ENCODE results near the gene EIF4G3. TPM values are rescaled to one million over a fixed set of nuclear protein-coding genes. Genes with fewer than 3 reads are reported as not detected.
"Not testable (repeated sequence)": the region's sequence is repeated elsewhere in the genome, so short reads cannot be mapped to it uniquely, and the experiment has no call there.

Gene EIF4G3
- polyA plus RNA-seq, 1 donor (not counting 4 experiments of a cell fraction or from before 2014, with no cell fraction given), result 44.6 TPM

GRCh38 chr1:20865001-20865400 lies 311.7 kb downstream of the EIF4G3 start:
- no peaks in the 10 kb centered on the region for H3K27me3 ChIP-seq (ENCODE audit: control insufficient read depth, extremely low read depth, insufficient read depth, low read length)
- no peak overlapping the region for H3K27ac ChIP-seq (ENCODE audit: control insufficient read depth, insufficient read depth, low read length)
- no peak overlapping the region for H2AFZ ChIP-seq (ENCODE audit: control insufficient read depth, low read length)
- peaks cover 7 to 22% of the 10 kb centered on the region in 2 experiments for H3K36me3 ChIP-seq (ENCODE audit: control insufficient read depth in 2 of 2, extremely low read depth in 1 of 2, insufficient read depth in 2 of 2, low read length in 2 of 2)
- no peak overlapping the region for H3K4me3 ChIP-seq (ENCODE audit: control insufficient read depth in 2 of 3, extremely low read depth in 1 of 3, insufficient read depth in 2 of 3, low read depth in 1 of 3, low read length in 3 of 3)
- dilution Hi-C loops (cut with MboI; ENCODE audit: extremely low pct_ligation_motif_present, low sequenced_read_pairs), result no loop called here
- no peaks in the 10 kb centered on the region for H3K9me1 ChIP-seq (ENCODE audit: control insufficient read depth, extremely low read depth, insufficient read depth, low read length)
- TF ChIP-seq CTCF (optimal IDR thresholded peaks at IDR 0.05 in 1 of 3, IDR thresholded peaks at IDR 0.05 in 1 of 3, conservative IDR thresholded peaks at IDR 0.05 in 1 of 3; ENCODE audit: extremely low read depth in 1 of 3, insufficient read depth in 2 of 3, low read length in 3 of 3), result no peak
- DNase-seq (ENCODE audit: low read depth, low spot score), result no peak
- no peak for FAIRE-seq
- no peaks in the 10 kb centered on the region for H3K79me2 ChIP-seq (ENCODE audit: control insufficient read depth, insufficient read depth, low read length)
- no peaks in the 10 kb centered on the region for H4K20me1 ChIP-seq (ENCODE audit: control insufficient read depth, extremely low read depth, insufficient read depth, low read length)
- no peak overlapping the region for H3K4me2 ChIP-seq (ENCODE audit: control insufficient read depth, extremely low read depth, insufficient read depth, low read depth, low read length)
- H3K9ac ChIP-seq (ENCODE audit: control insufficient read depth, extremely low read depth, insufficient read depth, low read length), result no peak overlapping the region
- no peaks in the 10 kb centered on the region for H3K9me3 ChIP-seq (ENCODE audit: control insufficient read depth, low read depth, low read length)
- H3K4me1 ChIP-seq (ENCODE audit: control insufficient read depth, extremely low read depth, insufficient read depth, low read length), result peaks cover 10% of the 10 kb centered on the region

GRCh38 chr1:20854529-20854928 lies 322.2 kb downstream of the EIF4G3 start:
- FAIRE-seq, result no peak
- H3K36me3 ChIP-seq (ENCODE audit: control insufficient read depth in 2 of 2, extremely low read depth in 1 of 2, insufficient read depth in 2 of 2, low read length in 2 of 2), result peaks cover 13 to 15% of the 10 kb centered on the region in 2 experiments
- no peak for TF ChIP-seq EZH2 (IDR thresholded peaks at IDR 0.05; ENCODE audit: low read length)
- no peak for TF ChIP-seq CTCF (optimal IDR thresholded peaks at IDR 0.05 in 1 of 3, IDR thresholded peaks at IDR 0.05 in 1 of 3, conservative IDR thresholded peaks at IDR 0.05 in 1 of 3; ENCODE audit: extremely low read depth in 1 of 3, insufficient read depth in 2 of 3, low read length in 3 of 3)

GRCh38 chr1:20851791-20852190 lies 324.9 kb downstream of the EIF4G3 start:
- dilution Hi-C loops (cut with MboI; ENCODE audit: extremely low pct_ligation_motif_present, low sequenced_read_pairs); FAIRE-seq: not testable (repeated sequence)

More at GRCh38 chr1:20854529-20854928, 322.2 kb downstream of the EIF4G3 start:
- no peaks in the 10 kb centered on the region for H4K20me1 ChIP-seq (ENCODE audit: control insufficient read depth, extremely low read depth, insufficient read depth, low read length)
- H3K4me1 ChIP-seq (ENCODE audit: control insufficient read depth, extremely low read depth, insufficient read depth, low read length), result no peaks in the 10 kb centered on the region
- no peak overlapping the region for H3K27ac ChIP-seq (ENCODE audit: control insufficient read depth, insufficient read depth, low read length)
- H3K4me2 ChIP-seq (ENCODE audit: control insufficient read depth, extremely low read depth, insufficient read depth, low read depth, low read length), result no peak overlapping the region
- H3K9me1 ChIP-seq (ENCODE audit: control insufficient read depth, extremely low read depth, insufficient read depth, low read length), result no peaks in the 10 kb centered on the region
- no peak overlapping the region for H3K9ac ChIP-seq (ENCODE audit: control insufficient read depth, extremely low read depth, insufficient read depth, low read length)
- DNase-seq (ENCODE audit: low read depth, low spot score), result no peak
- H3K9me3 ChIP-seq (ENCODE audit: control insufficient read depth, low read depth, low read length), result no peaks in the 10 kb centered on the region
- dilution Hi-C loops (cut with MboI; ENCODE audit: extremely low pct_ligation_motif_present, low sequenced_read_pairs), result no loop called here
- no peaks in the 10 kb centered on the region for H3K27me3 ChIP-seq (ENCODE audit: control insufficient read depth, extremely low read depth, insufficient read depth, low read length)
- no peaks in the 10 kb centered on the region for H3K79me2 ChIP-seq (ENCODE audit: control insufficient read depth, insufficient read depth, low read length)
- H2AFZ ChIP-seq (ENCODE audit: control insufficient read depth, low read length), result no peak overlapping the region
- H3K4me3 ChIP-seq (ENCODE audit: control insufficient read depth in 2 of 3, extremely low read depth in 1 of 3, insufficient read depth in 2 of 3, low read depth in 1 of 3, low read length in 3 of 3), result no peak overlapping the region

More at GRCh38 chr1:20851791-20852190, 324.9 kb downstream of the EIF4G3 start:
- H3K4me2 ChIP-seq (ENCODE audit: control insufficient read depth, extremely low read depth, insufficient read depth, low read depth, low read length); H3K4me1 ChIP-seq (ENCODE audit: control insufficient read depth, extremely low read depth, insufficient read depth, low read length); H3K9me1 ChIP-seq (ENCODE audit: control insufficient read depth, extremely low read depth, insufficient read depth, low read length); H3K27ac ChIP-seq (ENCODE audit: control insufficient read depth, insufficient read depth, low read length); H3K9ac ChIP-seq (ENCODE audit: control insufficient read depth, extremely low read depth, insufficient read depth, low read length); DNase-seq (ENCODE audit: low read depth, low spot score); H3K9me3 ChIP-seq (ENCODE audit: control insufficient read depth, low read depth, low read length); H4K20me1 ChIP-seq (ENCODE audit: control insufficient read depth, extremely low read depth, insufficient read depth, low read length); H3K27me3 ChIP-seq (ENCODE audit: control insufficient read depth, extremely low read depth, insufficient read depth, low read length); H3K4me3 ChIP-seq (ENCODE audit: control insufficient read depth in 2 of 3, extremely low read depth in 1 of 3, insufficient read depth in 2 of 3, low read depth in 1 of 3, low read length in 3 of 3); H2AFZ ChIP-seq (ENCODE audit: control insufficient read depth, low read length); H3K79me2 ChIP-seq (ENCODE audit: control insufficient read depth, insufficient read depth, low read length): not testable (repeated sequence)
- H3K36me3 ChIP-seq (ENCODE audit: control insufficient read depth in 2 of 2, extremely low read depth in 1 of 2, insufficient read depth in 2 of 2, low read length in 2 of 2), result peaks cover 11 to 12% of the 10 kb centered on the region in 2 experiments
